ENCODE measurements around the gene C20orf204. TPM values are rescaled to one million over a fixed set of nuclear protein-coding genes. Genes with fewer than 3 reads are reported as not detected.
"Not testable (repeated sequence)": the region's sequence is repeated elsewhere in the genome, so short reads cannot be mapped to it uniquely, and the experiment has no call there.

C20orf204 gene
- polyA plus RNA-seq, 1 donor, result 0.95 TPM

DNA sequence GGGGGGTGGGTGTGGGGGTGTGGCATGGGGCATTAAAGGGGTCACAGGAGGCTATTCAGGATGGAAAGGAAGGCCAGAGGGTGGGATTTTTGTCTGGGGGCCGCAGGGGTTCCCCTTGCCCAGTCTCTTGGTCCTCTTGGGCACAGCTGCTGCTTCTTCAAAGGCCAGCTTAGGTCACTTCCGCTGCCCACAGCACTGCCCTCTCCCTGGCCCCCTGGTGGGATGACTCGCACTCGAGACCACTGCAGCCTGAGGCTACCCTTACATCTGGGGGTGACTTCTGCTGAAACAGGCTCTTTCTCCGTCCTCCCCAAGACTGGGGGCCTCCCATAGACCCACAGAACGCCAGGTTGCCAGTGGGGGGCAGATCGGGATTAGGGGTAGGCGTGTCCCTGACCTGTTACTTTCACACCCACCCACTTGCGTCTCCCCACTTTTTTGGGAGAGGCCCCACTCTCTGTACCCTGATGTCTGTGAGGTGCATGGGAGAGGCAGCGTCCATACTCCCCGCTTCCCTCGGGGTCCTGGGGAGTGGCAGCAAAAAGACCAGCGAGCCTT lies 46.9 kb downstream of the C20orf204 start:
- DNase-seq, result no peak

DNA sequence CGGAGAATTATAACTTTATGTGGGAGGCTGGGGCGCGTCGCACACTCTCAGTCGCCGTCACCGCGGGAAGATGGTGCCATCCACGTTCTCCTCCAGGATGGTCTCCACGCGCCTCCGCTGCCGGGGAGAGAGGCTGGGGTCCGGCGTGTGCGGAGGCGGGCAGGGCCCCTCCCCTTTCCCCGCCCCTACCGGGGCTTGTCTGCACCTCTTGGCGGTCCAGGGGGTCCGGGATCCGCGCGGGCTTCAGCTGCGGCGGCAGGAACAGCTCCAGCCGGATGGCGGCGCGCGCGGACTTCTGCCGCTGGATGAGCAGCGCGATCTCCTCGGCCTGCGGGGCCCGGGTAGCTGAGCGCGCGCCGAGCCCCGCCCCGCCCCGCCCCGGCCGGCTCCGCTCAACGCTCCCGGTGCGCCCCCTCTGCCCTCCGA lies 47.4 kb downstream of the C20orf204 start:
- DNase-seq, result no peak

DNA sequence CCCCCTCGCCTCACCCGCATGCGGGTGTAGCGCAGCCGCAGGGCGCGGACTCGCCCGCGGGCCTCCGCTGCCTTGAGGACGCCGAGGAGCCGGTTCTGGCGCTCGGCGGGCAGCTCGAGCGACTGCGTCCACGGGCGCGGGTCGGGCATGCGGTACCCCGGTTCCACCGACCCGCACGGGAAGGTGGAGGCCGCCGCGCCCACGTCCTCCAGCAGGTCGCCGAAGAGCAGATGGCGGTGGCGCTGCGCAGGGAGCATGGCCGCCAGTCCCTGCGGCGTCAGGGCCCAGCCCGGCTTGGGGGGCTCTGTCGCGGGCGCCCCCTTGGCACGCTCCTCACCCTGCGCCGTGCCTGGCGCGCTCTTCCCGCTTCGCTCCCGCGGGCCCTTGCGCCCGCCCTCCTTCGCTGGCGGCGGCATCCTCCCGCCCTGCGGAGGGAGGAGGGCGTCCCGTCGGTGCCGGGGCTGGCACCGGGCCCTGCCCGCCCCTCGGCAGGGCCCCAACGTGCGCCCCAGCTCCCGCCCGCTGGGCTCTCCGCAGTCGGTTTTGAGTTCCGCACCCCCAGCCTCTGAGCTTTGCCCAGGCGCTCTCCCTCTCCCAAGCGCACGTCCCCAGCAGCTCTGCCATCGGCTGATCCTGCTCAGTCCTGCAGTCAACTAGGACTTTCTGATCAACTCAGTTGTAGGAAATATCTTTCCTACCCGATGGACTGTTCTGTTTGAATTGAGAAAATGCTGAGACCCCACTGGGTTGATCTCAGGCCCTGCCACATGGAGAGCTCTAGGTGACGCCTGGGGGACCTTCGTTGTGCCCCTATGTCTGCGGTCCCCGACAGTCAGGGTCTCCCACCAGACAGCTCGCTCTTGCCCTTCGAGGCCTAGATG lies 48.1 kb downstream of the C20orf204 start, which contains the start of gene LKAAEAR1:
TSS of gene LKAAEAR1 (minus strand) at position 595 of the 881 bp plus-strand sequence. CDS start at position 416, 179 bp downstream.
- no peak for DNase-seq

DNA sequence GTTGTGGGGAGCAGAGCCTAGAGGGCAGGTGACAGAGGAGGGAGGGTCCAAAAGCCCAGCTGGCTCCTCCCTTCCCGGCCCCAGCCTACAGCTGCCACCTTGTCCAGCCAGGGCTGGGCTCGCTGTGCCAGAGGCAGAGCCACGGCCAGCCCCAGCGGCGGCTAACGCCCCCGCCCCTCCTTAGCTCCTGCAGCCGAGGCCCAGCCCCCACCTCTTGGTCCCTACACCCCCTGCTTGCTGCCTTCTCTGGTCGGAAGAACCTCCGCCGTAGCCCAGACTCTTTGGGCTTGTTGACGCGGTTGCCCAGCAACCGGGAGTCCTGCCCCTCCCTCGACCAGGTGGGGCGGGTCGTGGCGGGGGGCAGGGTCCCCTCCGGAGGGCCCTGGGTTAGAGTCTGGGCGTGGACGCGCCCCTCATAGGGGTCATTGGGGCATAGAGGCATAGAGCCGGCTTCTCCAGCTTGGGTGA lies 48.7 kb downstream of the C20orf204 start:
- DNase-seq, result no peak

DNA sequence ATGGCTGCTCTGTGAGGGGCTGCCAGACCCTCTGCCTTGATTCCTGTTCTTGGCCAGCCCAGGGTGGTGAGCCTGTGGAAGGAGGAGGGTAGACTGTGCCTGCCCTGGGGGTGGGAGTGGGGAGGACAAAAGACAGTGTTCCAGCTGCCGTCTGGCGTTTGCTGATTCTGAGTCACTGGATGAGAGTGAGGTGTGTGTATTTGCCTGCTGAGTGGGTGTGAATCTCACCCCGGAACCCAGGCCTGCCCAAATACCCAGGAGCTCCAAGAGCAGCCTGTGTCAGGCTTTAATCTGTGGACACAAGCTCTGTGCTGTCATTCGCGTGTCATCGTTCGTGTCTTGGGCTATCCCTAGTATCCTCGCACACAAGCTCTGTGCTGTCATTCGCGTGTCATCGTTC lies 50.8 kb downstream of the C20orf204 start:
- DNase-seq, result no peak

DNA sequence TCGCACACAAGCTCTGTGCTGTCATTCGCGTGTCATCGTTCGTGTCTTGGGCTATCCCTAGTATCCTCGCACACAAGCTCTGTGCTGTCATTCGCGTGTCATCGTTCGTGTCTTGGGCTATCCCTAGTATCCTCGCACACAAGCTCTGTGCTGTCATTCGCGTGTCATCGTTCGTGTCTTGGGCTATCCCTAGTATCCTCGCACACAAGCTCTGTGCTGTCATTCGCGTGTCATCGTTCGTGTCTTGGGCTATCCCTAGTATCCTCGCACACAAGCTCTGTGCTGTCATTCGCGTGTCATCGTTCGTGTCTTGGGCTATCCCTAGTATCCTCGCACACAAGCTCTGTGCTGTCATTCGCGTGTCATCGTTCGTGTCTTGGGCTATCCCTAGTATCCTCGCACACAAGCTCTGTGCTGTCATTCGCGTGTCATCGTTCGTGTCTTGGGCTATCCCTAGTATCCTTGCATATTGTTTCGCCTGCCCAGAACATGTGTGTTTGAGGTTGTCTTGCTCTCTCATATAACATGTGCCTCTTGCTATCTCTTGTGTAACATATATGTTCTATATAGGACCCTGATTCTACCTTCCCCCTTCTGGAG lies 51.3 kb downstream of the C20orf204 start:
- not testable (repeated sequence) for DNase-seq

DNA sequence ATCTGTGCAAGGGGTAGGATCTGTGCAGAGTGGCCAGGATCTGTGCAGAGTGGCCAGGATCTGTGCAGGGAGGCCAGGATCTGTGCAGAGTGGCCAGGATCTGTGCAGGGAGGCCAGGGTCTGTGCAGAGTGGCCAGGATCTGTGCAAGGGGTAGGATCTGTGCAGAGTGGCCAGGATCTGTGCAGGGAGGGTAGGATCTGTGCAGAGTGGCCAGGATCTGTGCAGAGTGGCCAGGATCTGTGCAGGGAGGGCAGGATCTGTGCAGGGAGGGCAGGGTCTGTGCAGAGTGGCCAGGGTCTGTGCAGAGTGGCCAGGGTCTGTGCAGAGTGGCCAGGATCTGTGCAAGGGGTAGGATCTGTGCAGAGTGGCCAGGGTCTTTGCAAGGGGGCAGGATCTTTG lies 52.6 kb downstream of the C20orf204 start:
- not testable (repeated sequence) for DNase-seq

Other genes with a start within 250 kb of the C20orf204 start
- 16.7 TPM for gene ZBTB46, start 204.9 kb upstream of the C20orf204 start, polyA plus RNA-seq (ENCODE audit: insufficient read length)
- not detected for gene ABHD16B, start 174.7 kb upstream of the C20orf204 start, polyA plus RNA-seq (ENCODE audit: insufficient read length)
- gene TPD52L2, start 170.9 kb upstream of the C20orf204 start, polyA plus RNA-seq (ENCODE audit: insufficient read length), result 84.6 TPM
- gene DNAJC5, start 141.1 kb upstream of the C20orf204 start, polyA plus RNA-seq (ENCODE audit: insufficient read length), result 26.4 TPM
- 51.0 TPM for gene UCKL1, start 79.8 kb upstream of the C20orf204 start, polyA plus RNA-seq (ENCODE audit: insufficient read length)
- gene ZNF512B, start 66.3 kb upstream of the C20orf204 start, polyA plus RNA-seq (ENCODE audit: insufficient read length), result 24.7 TPM
- 7.5 TPM for gene SAMD10, start 56.5 kb upstream of the C20orf204 start, polyA plus RNA-seq (ENCODE audit: insufficient read length)
- gene PRPF6, start 55.0 kb upstream of the C20orf204 start, polyA plus RNA-seq (ENCODE audit: insufficient read length), result 81.6 TPM
- 4.5 TPM for gene SOX18, start 13.5 kb downstream of the C20orf204 start, polyA plus RNA-seq (ENCODE audit: insufficient read length)
- 74.7 TPM for gene TCEA2, start 27.0 kb downstream of the C20orf204 start, polyA plus RNA-seq (ENCODE audit: insufficient read length)
- 3.6 TPM for gene RGS19, start 43.3 kb downstream of the C20orf204 start, polyA plus RNA-seq (ENCODE audit: insufficient read length)
- 1.1 TPM for gene OPRL1, start 43.9 kb downstream of the C20orf204 start, polyA plus RNA-seq (ENCODE audit: insufficient read length)
- gene LKAAEAR1, start 48.2 kb downstream of the C20orf204 start, polyA plus RNA-seq (ENCODE audit: insufficient read length), result not detected
- gene NPBWR2, start 71.4 kb downstream of the C20orf204 start, polyA plus RNA-seq (ENCODE audit: insufficient read length), result not detected
- 0.33 TPM for gene MYT1, start 128.3 kb downstream of the C20orf204 start, polyA plus RNA-seq (ENCODE audit: insufficient read length)
- 211 TPM for gene PCMTD2, start 219.6 kb downstream of the C20orf204 start, polyA plus RNA-seq (ENCODE audit: insufficient read length)

All from left kidney (tissue), 2 donors.